ENCODE measurements around the gene PDC.

The PDC gene

DNA sequence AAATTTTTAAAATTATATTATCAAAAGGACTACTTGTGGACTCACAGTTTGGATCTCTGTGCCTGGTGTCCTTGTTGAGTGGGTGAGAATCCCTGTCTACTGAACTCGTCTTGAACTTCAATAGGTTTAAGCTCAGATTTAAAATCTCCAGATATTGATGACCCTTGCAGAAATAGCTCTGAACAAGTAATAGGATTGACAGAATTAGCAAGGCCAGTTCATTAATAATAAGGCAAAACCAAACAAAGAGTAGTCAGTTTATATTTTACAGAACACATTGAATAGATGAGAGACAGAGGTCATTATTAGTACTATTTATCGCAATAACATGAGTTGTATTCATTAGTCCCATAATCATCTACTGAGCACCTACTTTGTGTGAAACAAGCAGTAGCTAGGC is at the start of gene PDC:
PDC (minus strand) TSS at position 101 of the 400 bp plus-strand sequence. CDS start 11,655 bp downstream, outside the sequence.
- no peak for DNase-seq (ENCODE audit: low read depth in 2 of 2)

DNA sequence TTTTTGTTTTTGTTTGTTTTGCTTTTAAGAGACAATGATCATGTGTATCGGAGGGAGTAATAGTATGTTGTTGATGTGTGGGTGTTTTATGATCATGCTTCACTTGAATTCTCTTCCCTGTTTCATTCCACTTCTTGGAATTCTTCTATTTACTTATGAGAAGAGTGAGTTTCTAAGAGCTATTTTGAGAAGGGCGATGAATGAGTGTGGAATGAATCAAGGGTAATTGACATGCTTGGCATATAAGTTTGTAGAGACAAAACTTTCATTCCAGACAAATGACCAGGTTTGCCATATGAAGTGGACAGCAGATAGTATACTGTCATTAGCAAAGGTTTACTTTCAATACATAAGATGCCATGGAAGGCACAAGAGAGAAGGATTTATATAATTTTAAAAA is 42.3 kb upstream of the PDC start:
- no peak for DNase-seq (ENCODE audit: low read depth in 2 of 2)

DNA sequence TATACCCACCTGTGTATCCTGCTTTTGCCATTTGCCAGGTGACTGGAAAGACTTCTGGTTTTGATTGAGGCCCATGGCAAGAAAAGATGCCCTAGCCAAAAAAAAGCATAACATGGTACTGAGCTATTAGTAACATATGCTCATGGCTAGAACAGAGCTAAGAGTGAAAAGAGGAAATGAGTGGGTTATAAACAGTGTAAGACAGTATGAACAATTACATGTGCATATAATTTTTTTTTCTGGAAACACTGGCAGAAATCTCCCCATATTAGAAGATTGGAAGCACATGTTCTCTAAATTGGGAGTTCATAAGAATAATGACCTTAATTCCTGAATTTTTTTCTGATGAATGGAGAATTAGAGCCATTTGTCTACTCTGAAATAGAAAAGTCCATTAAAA is 41.2 kb upstream of the PDC start:
- no peak for DNase-seq (ENCODE audit: low read depth in 2 of 2)

DNA sequence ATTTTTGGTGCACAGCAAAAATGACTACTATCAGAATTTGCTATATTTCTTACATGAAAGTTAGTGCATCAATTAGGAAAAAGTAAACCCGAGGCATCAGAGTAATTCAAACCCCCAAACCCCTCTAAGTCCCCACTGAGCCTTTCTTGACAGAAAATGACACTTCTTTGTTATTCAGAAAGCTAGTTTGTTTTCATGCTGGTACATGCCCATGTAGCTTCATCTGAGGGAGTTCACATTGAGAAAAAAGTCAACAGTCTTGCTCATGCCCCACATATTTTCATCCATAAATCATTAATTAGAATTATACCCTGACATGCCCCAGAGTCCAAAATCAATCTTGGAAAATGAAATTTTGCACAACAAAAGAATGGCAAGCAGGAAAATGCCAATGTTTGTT is 39.9 kb upstream of the PDC start:
- no peak for DNase-seq (ENCODE audit: low read depth in 2 of 2)

DNA sequence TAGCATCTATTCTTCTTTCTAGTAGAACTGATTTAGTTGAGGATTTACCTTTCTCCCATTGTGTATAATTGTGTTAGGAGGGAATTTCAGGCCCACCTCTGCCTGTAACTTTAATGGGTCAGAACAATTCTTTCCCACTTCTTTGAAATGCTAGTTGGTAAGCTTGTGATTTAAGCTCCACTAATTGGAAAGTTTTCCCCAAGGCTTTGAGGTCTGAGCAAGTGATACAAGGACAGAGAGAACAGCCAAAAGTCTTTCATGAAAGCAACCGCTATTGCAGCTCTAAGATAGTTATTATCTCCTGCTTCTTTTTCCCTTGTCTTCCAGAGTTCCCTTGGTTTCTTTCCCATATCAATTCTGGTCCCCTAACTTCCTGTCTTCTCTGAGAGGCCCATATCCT is 38.7 kb upstream of the PDC start:
- DNase-seq (ENCODE audit: low read depth in 2 of 2), result no peak

DNA sequence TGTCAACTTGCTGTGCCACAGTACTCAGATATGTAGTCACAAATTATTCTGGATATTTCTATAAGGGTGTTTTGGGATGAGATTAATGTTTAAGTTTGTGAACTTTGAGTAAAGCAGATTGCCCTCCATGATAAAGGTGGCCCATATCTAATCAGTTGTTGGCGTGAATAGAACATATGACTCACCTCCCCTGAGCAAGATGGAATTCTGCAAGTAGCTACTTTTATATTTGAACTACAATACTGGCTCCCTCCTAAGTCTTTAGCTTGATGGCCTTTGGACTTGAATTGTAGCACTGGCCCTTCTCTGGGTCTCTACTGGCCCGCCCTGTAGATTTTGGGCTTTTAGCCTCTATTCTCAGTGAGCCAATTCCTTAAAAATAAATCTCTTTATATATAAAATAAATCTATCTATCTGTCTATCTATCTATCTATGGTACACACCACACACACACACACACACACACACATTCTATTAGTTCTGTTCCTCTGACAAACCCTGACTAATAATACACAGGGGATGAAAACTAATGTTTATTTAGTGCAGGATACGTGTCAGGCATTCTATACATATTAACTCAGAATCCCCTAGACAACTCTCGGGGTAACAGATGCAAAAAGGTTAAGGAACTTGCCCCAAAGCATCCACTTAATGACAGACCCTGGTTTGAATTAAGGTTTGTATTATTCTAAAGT is 37.9 kb upstream of the PDC start:
- DNase-seq (ENCODE audit: low read depth in 2 of 2), result no peak

DNA sequence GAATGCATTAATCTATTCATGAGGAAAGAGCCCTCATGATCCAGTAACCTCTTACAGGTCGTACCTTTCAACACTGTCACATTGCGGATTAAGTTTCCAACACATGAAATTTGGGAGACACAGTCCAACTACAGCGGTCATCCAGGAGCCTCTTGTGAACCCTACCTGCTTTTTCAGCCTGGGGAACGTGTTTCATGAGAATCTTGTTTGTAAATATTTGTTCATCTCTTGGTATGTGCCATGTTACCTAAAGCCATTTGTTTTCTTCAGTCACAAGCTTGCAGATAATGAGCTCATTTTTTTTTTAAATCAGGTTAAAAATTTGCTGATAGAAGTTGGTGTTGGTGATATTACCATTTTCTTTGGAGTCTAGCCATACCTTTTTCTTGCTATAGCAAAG is 37.2 kb upstream of the PDC start:
- DNase-seq (ENCODE audit: low read depth in 2 of 2), result no peak

DNA sequence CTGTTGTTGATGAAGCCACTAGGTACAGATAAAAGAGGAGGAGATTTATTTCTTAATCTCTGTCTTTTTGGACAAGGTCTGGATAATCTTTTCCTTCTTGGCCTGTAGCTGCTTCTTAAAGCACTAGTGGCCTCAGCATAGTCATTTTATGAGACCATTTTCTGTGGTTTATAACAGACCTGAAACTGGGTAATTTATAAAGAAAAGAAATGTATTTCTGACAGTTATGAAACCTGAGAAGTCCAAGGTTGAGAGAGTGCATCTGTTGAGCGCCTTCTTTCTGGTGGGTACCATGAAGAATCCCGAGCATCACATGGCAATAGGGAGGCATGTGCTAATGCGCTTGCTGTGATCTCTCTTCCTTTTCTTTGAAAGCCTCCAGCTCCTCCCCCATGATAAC is 36.7 kb upstream of the PDC start:
- no peak for DNase-seq (ENCODE audit: low read depth in 2 of 2)

DNA sequence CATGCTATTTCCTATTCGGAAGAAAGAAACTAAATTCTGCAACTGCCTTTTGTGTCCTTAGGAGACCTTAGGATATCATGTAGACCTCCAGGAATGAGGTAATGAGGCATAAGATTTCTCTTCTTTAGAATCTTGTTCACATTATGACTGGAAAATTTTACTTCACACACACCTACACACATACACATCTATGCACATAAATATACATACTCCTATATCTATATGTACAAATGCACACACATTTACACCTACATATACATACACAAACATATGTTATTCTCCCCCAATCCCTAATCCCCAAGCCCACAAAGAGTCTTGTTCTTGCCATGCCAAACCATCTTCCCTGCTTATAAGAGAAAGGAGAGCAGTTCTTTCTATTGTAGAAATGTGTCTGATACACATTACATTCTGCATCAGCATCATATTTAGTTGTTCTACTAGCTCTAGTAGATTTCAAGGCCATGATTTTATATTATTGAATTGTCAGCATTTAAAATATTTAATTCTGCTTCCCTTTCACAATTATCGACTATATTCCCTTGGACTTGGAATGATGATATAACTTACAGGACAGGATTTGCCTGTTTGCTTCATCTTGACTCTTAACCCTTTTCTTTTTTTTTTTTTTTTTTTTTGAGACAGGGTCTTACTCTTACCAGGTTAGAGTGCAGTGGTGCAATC is 35.4 kb upstream of the PDC start:
- no peak for DNase-seq (ENCODE audit: low read depth in 2 of 2)

DNA sequence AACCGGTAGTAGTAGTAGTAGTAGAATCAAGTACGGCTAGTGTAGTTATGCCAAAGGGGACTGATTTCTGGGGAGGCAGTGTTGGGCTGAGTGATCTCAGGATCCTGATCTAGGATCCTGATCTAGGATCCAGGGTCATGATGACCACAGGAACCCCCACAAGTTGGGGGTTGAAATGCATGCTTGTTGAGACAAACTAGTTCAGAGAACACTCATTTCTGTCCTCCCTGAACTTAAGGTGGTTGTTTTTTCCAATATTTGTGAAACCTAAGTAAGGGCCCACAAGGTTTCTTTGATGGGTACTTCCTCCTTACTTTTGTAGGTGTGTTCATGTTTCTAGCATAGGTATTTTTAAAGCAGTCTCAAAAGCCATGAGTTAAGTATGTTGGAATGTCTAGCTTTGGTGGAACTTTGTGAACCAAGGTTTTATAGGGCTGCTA is 33.9 kb upstream of the PDC start:
- no peak for DNase-seq (ENCODE audit: low read depth in 2 of 2)

DNA sequence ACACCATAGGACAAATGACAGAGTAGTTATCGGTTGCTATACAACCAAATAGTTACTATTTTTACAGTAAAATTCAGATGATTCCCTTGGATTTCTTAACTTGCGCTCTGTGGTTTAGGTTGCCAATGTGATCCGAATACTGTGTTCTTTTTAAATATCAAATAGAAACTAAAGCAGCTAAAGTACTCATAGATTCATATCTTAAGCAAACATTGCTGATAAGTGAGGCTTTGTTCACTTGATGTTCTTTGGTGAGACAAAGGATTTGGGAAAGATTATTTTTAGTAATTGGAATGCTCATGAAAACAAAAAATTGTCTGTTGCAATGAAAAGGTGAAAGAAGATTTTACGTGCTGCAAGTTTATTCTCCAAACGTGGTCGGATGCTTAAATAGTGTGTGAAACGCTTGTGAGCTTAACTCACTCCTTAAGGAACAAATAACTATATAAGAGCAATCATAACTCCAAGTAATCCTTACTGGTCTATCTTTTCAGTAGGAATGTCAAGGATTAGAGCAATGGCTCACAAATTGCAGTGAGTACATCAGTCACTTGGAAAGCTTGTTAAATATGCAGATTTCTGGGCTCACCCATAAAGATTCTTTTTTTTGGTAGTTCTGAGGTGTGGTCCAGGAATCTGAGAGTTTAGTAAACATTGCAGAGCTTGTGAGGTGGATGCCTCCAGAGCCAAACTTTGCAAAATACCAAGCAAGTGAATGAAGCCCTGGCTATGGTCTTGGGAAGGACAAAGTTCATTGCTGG is 31.8 kb upstream of the PDC start:
- DNase-seq (ENCODE audit: low read depth in 2 of 2), result no peak

DNA sequence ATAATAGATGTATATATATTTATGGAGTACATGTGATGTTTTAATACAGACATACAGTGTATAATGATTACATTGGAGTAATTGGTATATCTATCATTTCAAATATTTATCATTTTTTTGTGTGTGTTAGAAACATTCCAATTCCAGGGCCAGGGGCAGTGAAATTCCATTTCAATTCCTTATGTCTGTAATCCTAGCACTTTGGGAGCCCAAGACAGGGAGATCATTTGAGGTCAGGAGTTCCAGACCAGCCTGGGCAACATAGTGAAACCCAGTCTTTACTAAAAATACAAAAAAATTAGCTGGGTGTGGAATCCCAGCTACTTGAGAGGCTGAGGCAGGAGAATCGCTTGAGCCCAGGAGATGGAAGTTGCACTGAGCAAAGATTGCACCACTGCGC is 30.4 kb upstream of the PDC start:
- no peak for DNase-seq (ENCODE audit: low read depth in 2 of 2)

DNA sequence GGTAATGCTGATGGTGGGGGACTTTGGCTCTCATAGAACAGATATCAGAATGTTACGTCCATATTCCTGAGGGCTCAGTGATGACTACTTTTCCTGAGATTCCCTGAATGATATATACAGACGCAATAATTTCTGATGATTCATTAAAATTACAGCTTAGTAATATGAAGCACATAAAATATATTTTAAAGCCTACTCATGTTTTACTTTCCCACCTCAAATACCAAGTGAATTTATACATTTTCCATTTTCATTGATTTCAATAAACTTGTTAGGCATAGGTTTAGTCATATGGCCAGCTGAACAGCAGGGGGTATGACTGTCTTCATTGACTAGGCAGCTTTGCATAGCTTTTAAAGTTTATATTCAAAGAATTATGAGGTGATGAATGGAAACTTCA is 26.2 kb upstream of the PDC start:
- DNase-seq (ENCODE audit: low read depth in 2 of 2), result no peak

DNA sequence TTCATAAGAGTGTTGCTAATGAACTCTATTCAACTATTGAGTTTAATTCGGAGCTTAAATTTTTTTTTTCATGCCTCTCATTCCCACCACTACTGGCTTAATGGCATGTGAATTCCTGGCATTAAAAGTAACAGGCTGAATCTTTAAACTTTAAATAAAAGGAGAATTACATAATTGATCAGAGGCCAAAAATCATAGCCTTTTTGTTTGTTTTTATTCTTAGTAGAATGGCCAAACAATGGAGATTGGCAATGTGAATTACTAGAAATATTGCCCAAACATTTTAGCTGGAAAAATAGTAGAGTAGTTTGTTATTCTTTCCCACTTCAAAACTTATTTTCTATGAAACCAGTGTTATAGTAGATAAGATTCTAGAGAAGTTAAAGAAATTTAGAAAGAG is 25.1 kb upstream of the PDC start:
- DNase-seq (ENCODE audit: low read depth in 2 of 2), result no peak

DNA sequence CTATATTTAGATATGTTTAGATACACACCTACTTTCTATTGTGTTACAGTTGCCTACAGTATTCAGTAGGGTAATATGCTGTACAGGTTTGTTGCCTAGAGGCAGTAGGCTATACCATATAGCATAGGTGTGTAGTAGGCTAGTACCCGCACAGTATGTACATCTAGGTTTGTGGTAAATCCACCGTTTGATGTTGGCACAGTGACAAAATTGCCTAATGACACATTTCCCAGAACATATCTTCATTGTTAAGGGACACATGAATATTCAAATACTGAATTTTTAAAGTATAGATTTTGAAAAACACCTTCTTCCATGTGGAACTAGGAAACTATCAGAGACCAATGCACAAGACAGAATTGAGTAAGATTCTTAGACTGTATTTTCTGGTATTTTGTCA is 22.6 kb upstream of the PDC start:
- no peak for DNase-seq (ENCODE audit: low read depth in 2 of 2)

DNA sequence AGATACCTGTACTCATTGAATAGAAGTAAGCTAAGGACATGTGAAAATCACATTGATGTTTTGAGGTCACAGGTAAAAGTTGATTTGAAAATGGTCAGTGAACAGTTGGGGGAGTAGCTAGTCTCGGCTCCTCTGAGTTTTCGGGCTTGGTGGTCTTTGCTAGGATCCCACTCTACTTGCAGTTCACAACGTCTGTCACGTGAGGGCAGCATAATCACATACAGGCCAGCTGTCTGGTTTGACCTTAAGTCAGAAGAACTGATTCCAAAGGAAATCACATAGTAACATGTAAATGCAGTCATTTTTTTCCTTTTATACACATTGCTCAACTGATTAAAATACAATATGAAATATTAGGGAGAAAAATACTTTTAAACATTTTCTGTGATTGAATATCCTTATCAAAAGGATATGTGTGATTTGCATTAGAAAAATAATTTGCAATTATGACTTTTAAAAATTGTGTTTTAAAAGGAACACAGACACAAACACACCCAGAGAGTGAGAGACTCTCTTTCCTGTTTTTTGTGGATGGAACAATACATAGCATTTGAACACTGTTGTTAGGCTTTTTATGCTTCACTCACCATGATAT is 21.8 kb upstream of the PDC start:
- peak; percentile 33 to 49 for DNase-seq (ENCODE audit: low read depth in 2 of 2)

DNA sequence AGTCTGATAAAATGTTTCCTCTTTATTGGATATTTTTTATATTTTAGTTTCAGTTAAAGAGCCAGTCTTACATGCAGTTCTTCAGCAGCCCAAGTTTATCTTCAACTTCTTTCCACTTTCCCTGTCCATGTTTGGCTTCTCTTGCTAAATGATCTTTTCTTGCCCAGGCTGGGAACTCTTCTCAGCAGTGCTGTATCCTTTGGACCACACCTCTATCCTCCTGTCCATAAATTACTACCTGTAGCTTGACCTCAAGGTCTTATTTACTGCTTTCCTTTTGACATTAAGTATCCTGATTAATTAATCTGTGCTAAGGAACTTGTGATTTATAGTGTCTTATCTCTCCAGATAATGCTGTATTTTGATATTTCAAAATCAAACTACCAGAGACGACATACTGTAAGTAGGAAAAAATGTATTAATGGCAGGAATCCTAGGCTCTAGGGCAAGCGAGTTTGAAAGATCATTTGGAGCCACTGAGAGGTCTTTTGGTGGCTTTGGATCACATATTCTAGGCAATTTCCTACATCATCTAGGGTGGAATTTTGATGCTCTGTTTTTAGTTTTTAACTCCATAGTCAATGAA is 20.5 kb upstream of the PDC start:
- no peak for DNase-seq (ENCODE audit: low read depth in 2 of 2)

DNA sequence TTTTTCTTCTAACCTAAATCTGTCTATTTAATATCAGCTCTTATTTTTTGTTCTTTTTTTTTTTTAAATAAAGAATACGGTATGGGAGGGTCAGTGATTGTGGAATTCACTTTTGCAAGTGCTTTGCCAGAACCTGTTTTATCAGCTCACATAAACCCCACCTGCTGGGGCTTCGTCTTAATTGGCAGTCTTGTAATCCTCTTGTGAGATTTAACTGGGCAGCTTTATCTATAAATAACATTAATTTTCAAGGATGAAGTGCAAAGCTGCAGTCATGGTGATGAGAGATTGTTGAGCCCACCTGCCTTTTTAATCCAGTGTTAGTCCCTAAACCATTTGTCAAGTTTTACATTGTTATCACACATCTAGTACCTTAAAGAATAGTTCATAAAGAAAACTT is 18.2 kb upstream of the PDC start:
- no peak for DNase-seq (ENCODE audit: low read depth in 2 of 2)

DNA sequence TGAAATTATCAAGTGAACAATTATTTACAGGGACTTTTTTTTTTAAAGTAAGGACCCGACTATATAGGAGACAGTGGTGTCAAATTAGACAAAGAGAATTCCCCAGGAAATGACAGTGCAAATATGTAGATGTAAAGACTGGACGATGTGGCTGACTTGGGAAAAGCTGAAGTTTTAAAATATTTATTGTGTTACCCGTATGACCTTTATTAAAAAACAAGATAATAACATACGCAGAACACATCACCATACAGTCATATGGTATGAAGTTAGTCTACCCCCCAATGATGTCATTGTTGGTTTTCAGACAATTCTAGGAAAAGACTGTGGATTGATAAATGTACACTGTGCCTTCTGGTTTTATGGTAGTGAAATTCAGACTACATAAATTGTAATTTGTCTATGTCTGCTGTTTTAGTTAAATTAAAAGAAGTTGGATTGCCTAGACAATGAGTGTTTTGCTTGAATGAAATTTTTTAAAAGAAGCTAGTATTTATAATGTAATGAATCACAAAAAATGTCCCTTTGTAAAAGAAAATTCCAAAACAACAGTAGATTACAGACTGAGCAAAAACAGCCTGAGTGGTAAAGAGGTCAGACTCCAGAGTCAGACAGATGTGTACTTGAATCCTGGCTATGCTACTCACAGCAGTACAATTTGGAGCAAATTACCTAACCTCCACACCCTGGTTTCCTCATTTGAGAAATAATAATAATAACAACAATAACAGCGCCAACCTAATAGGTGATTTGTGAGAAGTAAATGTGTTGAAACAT is 15.5 kb upstream of the PDC start:
- no peak for DNase-seq (ENCODE audit: low read depth in 2 of 2)

DNA sequence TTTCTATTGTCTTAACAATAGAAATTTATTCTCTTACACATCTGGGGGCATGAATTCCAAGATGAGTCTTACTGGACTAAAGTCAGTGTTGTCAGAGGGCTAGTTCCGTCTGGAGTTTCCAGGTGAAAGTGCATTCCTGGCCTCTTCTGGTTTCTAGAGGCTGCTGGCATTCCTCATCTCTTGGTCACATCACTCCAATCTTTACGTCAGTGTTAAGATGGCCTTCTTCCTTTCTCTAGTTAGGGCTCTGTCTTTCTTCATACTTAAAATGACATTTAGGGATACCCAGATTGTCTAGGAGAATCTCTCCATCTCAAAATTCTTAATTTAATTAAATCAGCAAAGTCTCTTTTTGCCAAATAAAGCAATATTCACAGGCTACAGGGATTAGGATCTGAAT is 13.3 kb upstream of the PDC start:
- DNase-seq (ENCODE audit: low read depth in 2 of 2), result no peak

DNA sequence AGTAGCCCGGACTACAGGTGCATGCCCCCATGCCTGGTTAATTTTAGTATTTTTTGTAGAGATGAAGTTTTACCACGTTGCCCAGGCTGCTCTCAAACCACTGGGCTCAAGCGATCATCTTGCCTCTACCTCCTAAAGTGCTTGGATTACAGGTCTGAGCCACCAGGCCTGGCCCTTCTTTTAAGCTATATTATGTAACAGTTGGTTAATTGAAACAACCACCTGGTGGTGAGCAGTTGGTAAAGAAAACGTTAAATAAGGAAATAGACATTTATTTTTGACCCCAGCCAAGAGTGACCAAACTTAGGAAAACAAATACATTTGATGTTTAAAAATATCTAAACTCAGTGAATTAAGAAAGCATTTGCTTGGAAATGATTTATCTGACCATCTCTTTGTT is 12.1 kb upstream of the PDC start:
- no peak for DNase-seq (ENCODE audit: low read depth in 2 of 2)

Data from stimulated activated CD8-positive, alpha-beta memory T cell treated with anti-CD3 and anti-CD28 coated beads, Interleukin-2, amount 100 ng/mL, for 48 hours (primary cell).